ENCODE data around the gene POLRMT.

DNA sequence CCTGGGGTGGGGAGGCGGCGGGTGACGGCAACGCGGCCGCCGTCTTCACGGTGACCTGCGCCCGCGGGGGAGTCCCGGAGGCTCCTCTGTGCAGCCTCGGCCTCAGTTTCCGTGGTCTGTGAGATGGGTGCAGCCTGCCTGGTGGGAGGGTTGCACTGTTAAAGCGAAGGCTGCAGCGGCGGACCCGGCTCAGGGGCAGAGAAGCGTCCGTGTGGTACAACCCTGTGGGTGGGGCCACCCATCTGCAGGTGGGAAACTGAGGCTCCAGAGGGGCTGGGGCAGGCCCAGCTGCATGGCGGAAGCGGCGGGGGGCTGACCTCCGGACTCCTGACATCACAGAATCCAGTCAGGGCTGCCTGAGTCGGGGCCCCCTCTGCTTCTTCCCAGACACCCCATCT lies 6.8 kb upstream of the POLRMT start:
- TF ChIP-seq, protein P1, sequence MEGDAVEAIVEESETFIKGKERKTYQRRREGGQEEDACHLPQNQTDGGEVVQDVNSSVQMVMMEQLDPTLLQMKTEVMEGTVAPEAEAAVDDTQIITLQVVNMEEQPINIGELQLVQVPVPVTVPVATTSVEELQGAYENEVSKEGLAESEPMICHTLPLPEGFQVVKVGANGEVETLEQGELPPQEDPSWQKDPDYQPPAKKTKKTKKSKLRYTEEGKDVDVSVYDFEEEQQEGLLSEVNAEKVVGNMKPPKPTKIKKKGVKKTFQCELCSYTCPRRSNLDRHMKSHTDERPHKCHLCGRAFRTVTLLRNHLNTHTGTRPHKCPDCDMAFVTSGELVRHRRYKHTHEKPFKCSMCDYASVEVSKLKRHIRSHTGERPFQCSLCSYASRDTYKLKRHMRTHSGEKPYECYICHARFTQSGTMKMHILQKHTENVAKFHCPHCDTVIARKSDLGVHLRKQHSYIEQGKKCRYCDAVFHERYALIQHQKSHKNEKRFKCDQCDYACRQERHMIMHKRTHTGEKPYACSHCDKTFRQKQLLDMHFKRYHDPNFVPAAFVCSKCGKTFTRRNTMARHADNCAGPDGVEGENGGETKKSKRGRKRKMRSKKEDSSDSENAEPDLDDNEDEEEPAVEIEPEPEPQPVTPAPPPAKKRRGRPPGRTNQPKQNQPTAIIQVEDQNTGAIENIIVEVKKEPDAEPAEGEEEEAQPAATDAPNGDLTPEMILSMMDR (IDR thresholded peaks at IDR 0.05), result no peak
- TF ChIP-seq EZH2 (IDR thresholded peaks at IDR 0.05) (no peak), EZH2phosphoT487 (IDR thresholded peaks at IDR 0.05) (no peak)

Data from neural progenitor cell (in vitro differentiated cells).